ENCODE measurements around the gene TFEB. TPM values are rescaled to one million over a fixed set of nuclear protein-coding genes. Genes with fewer than 3 reads are reported as not detected.

Gene TFEB
- total and polyA plus RNA-seq, 8 donors: 7.6 to 37.0 (median 9.8) TPM

DNA sequence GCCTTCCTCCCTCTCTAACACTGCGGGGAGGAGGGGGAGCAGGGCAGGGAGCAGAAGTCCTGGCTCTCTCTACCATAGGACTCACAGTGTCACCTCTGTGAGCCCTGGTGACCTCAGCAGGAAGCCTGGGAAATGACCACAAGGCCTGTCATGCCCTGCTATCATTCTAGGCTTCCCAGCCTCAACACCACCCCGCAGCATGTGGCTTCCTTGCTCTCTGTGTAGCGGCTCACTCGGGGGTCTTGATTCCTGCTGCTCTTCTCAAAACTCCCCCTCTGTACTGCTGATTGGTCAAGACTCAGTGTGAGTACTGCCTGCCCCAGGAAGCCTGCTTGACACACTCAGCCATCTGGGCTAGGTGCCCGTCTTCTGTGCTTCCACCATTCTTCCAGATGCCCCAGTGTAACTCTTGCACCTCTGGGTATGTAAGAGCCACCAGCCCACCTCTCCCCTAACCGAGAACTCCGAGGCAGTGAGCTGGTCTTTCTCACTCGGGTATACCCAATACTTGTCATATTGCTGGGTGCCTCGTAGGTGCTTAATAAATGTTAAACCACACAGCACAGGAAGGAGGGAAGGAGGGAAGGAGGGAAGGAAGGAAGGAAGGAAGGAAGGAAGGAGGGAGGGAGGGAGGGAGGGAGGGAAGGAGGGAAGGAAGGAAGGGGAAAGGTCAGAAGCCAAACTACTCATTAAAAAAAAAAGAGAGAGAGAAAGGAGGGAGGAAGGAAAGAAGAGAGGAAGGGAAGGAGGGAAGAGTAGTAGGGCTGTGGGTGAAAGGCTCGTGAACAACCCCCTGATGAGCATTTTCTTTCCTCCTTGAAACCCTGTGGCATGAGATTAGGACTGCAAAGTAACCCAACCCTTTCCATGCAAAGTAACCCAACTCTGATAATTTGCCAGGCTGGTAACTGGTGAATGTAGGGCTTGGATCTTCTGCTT is 92.2 kb downstream of the TFEB start:
- peaks cover 6 to 25% of the 10 kb centered on the region in 2 donors for H3K27me3 ChIP-seq
- TF ChIP-seq, protein P1, sequence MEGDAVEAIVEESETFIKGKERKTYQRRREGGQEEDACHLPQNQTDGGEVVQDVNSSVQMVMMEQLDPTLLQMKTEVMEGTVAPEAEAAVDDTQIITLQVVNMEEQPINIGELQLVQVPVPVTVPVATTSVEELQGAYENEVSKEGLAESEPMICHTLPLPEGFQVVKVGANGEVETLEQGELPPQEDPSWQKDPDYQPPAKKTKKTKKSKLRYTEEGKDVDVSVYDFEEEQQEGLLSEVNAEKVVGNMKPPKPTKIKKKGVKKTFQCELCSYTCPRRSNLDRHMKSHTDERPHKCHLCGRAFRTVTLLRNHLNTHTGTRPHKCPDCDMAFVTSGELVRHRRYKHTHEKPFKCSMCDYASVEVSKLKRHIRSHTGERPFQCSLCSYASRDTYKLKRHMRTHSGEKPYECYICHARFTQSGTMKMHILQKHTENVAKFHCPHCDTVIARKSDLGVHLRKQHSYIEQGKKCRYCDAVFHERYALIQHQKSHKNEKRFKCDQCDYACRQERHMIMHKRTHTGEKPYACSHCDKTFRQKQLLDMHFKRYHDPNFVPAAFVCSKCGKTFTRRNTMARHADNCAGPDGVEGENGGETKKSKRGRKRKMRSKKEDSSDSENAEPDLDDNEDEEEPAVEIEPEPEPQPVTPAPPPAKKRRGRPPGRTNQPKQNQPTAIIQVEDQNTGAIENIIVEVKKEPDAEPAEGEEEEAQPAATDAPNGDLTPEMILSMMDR (IDR thresholded peaks at IDR 0.05): no peak
- ATAC-seq (no peak), DNase-seq (no peak)
- no peak overlapping the region for H3K4me3 ChIP-seq
- H3K9me3 ChIP-seq: no peaks in the 10 kb centered on the region
- H3K36me3 ChIP-seq: no peaks in the 10 kb centered on the region
- intact Hi-C loops (cut with DNase I): no loop called here
- H3K4me1 ChIP-seq: peaks cover 0 to 12% of the 10 kb centered on the region in 2 donors
- no peak overlapping the region for H3K27ac ChIP-seq

GRCh38 chr6:41642090-41642959 is 93.1 kb downstream of the TFEB start:
- no peak for ATAC-seq
- no peak overlapping the region for H3K27ac ChIP-seq

GRCh38 chr6:41641352-41641925 is 94.0 kb downstream of the TFEB start:
- ATAC-seq: no peak
- H3K4me3 ChIP-seq: no peak overlapping the region
- H3K27ac ChIP-seq: no peak overlapping the region
- peaks cover 3 to 28% of the 10 kb centered on the region in 2 donors for H3K4me1 ChIP-seq
- intact Hi-C loops (cut with DNase I): no loop called here
- no peaks in the 10 kb centered on the region for H3K36me3 ChIP-seq
- peaks cover 17 to 43% of the 10 kb centered on the region in 2 donors for H3K27me3 ChIP-seq
- no peak for DNase-seq
- TF ChIP-seq, protein P1 (IDR thresholded peaks at IDR 0.05): no peak
- no peaks in the 10 kb centered on the region for H3K9me3 ChIP-seq

More at GRCh38 chr6:41642090-41642959, 93.1 kb downstream of the TFEB start:
- intact Hi-C loops (cut with DNase I): no loop called here
- peaks cover 15 to 34% of the 10 kb centered on the region in 2 donors for H3K27me3 ChIP-seq
- TF ChIP-seq, protein P1 (IDR thresholded peaks at IDR 0.05): no peak
- DNase-seq: no peak
- H3K9me3 ChIP-seq: no peaks in the 10 kb centered on the region
- no peak overlapping the region for H3K4me3 ChIP-seq
- no peaks in the 10 kb centered on the region for H3K36me3 ChIP-seq
- peaks cover 0 to 21% of the 10 kb centered on the region in 2 donors for H3K4me1 ChIP-seq

DNA sequence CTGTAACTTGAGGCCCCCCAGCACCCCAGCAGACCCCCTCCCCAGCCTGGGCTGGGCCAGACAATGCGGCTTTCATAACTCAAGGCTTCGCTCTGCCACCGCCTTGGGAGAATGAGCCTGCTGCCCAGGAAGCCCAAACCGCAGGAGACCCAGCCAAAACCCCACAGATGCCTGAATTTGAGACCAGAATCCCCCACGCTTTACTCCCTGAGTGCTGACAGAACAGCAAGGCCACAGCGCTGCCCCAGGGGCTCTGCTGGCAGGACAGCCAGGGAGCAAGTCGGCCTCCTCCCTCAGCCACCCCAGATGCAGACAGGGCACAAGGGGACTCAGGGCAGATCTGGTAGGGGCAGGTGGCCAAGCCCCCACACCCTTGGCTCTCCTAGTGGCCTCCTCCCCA is 95.0 kb downstream of the TFEB start:
- Histone ChIP-seq H3K36me3 (no peaks in the 10 kb centered on the region), H3K27me3 (peaks cover 17 to 50% of the 10 kb centered on the region in 2 donors), H3K4me3 (no peak overlapping the region), H3K9me3 (no peaks in the 10 kb centered on the region), H3K4me1 (peaks cover 3 to 28% of the 10 kb centered on the region in 2 donors), H3K27ac (no peak overlapping the region)
- TF ChIP-seq, protein P1 (IDR thresholded peaks at IDR 0.05): no peak
- ATAC-seq (no peak), DNase-seq (no peak)
- intact Hi-C loops (cut with DNase I): no loop called here

All from left lung (tissue), 10 donors.